ENCODE data around the gene TMEM273.

TMEM273 gene

DNA sequence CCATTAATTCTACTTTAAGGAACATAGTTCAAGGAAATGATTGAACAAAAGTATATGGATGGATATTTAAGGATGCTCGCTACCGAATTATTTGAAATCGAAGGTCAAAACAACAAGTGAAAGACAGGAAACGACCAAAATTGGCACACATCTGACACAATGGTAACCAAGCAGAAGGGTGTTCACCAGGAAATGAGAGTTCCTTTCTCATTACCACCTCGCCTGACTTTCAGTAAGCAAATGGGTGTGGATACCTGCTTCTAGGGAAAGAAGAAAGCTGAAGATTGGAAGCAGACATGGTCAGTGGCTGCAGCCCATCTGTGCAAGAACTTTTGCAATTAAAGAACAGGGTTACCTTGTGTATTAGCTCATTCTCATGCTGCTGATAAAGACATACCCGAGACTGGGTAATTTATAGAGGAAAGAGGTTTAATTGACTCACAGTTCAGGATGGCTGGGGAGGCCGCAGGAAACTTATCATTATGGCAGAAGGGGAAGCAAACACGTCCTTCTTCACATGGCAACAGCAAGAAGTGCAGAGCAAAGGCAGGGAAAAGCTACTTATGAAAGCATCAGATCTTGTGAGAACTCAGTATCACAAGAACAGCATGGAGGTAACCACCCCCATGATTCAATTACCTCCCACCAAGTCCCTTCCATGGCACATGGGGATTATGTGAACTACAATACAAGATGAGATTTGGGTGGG, 6.2 kb upstream of the TMEM273 start:
- Histone ChIP-seq H3K4me2 (ENCODE audit: low read length) (peak overlapping the region; percentile 41), H3K27me3 (ENCODE audit: low read depth, low read length) (no peaks in the 10 kb centered on the region), H2AFZ (ENCODE audit: low read depth, low read length) (no peak overlapping the region; the same call in 1 of the 2 replicates)

GRCh38 chr10:49191349-49191748, 3.2 kb upstream of the TMEM273 start:
- Histone ChIP-seq H4K20me1 (ENCODE audit: insufficient read depth, low read length) (no peaks in the 10 kb centered on the region), H2AFZ (ENCODE audit: low read depth, low read length) (no peak overlapping the region), H3K9ac (ENCODE audit: low read length) (no peak overlapping the region), H3K27me3 (ENCODE audit: low read depth, low read length) (no peaks in the 10 kb centered on the region), H3K27ac (ENCODE audit: low read length) (peak overlapping the region; percentile 96), H3K4me3 (ENCODE audit: low read length) (peak overlapping the region; percentile 77; the same call in 1 of the 2 replicates), H3K36me3 (replicated peaks; ENCODE audit: low read depth, low read length) (no peaks in the 10 kb centered on the region), H3K4me2 (ENCODE audit: low read length) (peak overlapping the region; percentile 99), H3K9me3 (ENCODE audit: insufficient read depth, low read length) (no peaks in the 10 kb centered on the region), H3K4me1 (ENCODE audit: low read length) (peaks cover 60% of the 10 kb centered on the region), H3K79me2 (ENCODE audit: low read length) (no peaks in the 10 kb centered on the region)
- TF ChIP-seq, protein P1, sequence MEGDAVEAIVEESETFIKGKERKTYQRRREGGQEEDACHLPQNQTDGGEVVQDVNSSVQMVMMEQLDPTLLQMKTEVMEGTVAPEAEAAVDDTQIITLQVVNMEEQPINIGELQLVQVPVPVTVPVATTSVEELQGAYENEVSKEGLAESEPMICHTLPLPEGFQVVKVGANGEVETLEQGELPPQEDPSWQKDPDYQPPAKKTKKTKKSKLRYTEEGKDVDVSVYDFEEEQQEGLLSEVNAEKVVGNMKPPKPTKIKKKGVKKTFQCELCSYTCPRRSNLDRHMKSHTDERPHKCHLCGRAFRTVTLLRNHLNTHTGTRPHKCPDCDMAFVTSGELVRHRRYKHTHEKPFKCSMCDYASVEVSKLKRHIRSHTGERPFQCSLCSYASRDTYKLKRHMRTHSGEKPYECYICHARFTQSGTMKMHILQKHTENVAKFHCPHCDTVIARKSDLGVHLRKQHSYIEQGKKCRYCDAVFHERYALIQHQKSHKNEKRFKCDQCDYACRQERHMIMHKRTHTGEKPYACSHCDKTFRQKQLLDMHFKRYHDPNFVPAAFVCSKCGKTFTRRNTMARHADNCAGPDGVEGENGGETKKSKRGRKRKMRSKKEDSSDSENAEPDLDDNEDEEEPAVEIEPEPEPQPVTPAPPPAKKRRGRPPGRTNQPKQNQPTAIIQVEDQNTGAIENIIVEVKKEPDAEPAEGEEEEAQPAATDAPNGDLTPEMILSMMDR (IDR thresholded peaks at IDR 0.05; ENCODE audit: low read depth, low read length) = no peak
- no peak for TF ChIP-seq EZH2phosphoT487 (IDR thresholded peaks at IDR 0.05; ENCODE audit: low read depth)

More for the DNA sequence above, 6.2 kb upstream of the TMEM273 start:
- Histone ChIP-seq H3K4me3 (ENCODE audit: low read length) (peak overlapping the region; percentile 10; the same call in 1 of the 2 replicates), H3K9ac (ENCODE audit: low read length) (no peak overlapping the region), H3K9me3 (ENCODE audit: insufficient read depth, low read length) (no peaks in the 10 kb centered on the region), H4K20me1 (ENCODE audit: insufficient read depth, low read length) (no peaks in the 10 kb centered on the region), H3K36me3 (replicated peaks; ENCODE audit: low read depth, low read length) (no peaks in the 10 kb centered on the region), H3K27ac (ENCODE audit: low read length) (no peak overlapping the region), H3K79me2 (ENCODE audit: low read length) (no peaks in the 10 kb centered on the region), H3K4me1 (ENCODE audit: low read length) (peaks cover 33% of the 10 kb centered on the region)
- TF ChIP-seq, protein P1 (IDR thresholded peaks at IDR 0.05; ENCODE audit: low read depth, low read length) = no peak
- no peak for TF ChIP-seq EZH2phosphoT487 (IDR thresholded peaks at IDR 0.05; ENCODE audit: low read depth)

DNA sequence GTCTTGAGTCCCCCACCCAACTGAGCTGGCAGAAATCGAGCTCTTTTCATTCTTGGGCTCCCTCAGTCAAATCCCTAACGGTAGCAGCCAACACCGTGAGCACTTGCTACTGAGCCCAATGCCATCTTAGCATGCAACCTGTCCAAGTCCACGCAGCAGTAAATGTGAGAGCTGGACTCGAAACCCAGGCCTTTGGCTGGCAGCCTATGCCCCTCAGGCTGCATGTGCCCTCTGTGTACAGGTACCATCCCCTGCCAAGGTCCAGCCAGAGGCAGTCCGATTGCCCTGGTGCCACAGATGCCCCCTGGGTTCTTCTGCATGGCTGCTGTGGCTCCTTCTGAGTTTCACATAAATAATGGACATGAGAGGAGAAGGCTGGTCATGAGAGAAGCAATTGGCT, 1.2 kb upstream of the TMEM273 start:
- peak overlapping the region; percentile 75 for H3K9ac ChIP-seq (ENCODE audit: low read length)
- no peaks in the 10 kb centered on the region for H3K9me3 ChIP-seq (ENCODE audit: insufficient read depth, low read length)
- no peaks in the 10 kb centered on the region for H3K79me2 ChIP-seq (ENCODE audit: low read length)
- peak overlapping the region; percentile 77 for H3K4me3 ChIP-seq (ENCODE audit: low read length)
- H2AFZ ChIP-seq (ENCODE audit: low read depth, low read length) = no peak overlapping the region
- peaks cover 65% of the 10 kb centered on the region for H3K4me1 ChIP-seq (ENCODE audit: low read length)
- H4K20me1 ChIP-seq (ENCODE audit: insufficient read depth, low read length) = no peaks in the 10 kb centered on the region
- H3K4me2 ChIP-seq (ENCODE audit: low read length) = peak overlapping the region; percentile 99
- TF ChIP-seq, protein P1 (IDR thresholded peaks at IDR 0.05; ENCODE audit: low read depth, low read length) = no peak
- TF ChIP-seq EZH2phosphoT487 (IDR thresholded peaks at IDR 0.05; ENCODE audit: low read depth) = no peak
- H3K36me3 ChIP-seq (replicated peaks; ENCODE audit: low read depth, low read length) = no peaks in the 10 kb centered on the region
- H3K27me3 ChIP-seq (ENCODE audit: low read depth, low read length) = no peaks in the 10 kb centered on the region
- peak overlapping the region; percentile 96 for H3K27ac ChIP-seq (ENCODE audit: low read length)

GRCh38 chr10:49187044-49187484, 1.1 kb downstream of the TMEM273 start:
- Histone ChIP-seq H3K4me3 (ENCODE audit: low read length) (no peak overlapping the region), H4K20me1 (ENCODE audit: insufficient read depth, low read length) (no peaks in the 10 kb centered on the region), H3K4me2 (ENCODE audit: low read length) (peak overlapping the region; percentile 99; the same call in 1 of the 2 replicates), H3K79me2 (ENCODE audit: low read length) (no peaks in the 10 kb centered on the region), H3K9me3 (ENCODE audit: insufficient read depth, low read length) (no peaks in the 10 kb centered on the region), H3K27ac (ENCODE audit: low read length) (no peak overlapping the region), H3K4me1 (ENCODE audit: low read length) (peaks cover 69% of the 10 kb centered on the region), H2AFZ (ENCODE audit: low read depth, low read length) (no peak overlapping the region), H3K27me3 (ENCODE audit: low read depth, low read length) (no peaks in the 10 kb centered on the region), H3K9ac (ENCODE audit: low read length) (no peak overlapping the region), H3K36me3 (replicated peaks; ENCODE audit: low read depth, low read length) (no peaks in the 10 kb centered on the region)
- no peak for TF ChIP-seq EZH2phosphoT487 (IDR thresholded peaks at IDR 0.05; ENCODE audit: low read depth)
- TF ChIP-seq, protein P1 (IDR thresholded peaks at IDR 0.05; ENCODE audit: low read depth, low read length) = no peak
